Heart right ventricle (tissue), 16 donors: Measurements from ENCODE around the gene PLPPR1. TPM values are rescaled to one million over a fixed set of nuclear protein-coding genes. Genes with fewer than 3 reads are reported as not detected.
"Not testable (repeated sequence)": the region's sequence is repeated elsewhere in the genome, so short reads cannot be mapped to it uniquely, and the experiment has no call there.

Source experiments
- ATAC-seq, 8 donors: fragments of 200-7000 bp; cut with Tn5 transposase; one replicate each; pipeline ENCODE4 v1.9.1; 2020; ENCODE audit warnings: mild to moderate bottlenecking in 8 of 8, moderate library complexity in 8 of 8, moderate number of reproducible peaks in 1 of 8
- DNase-seq, 2 donors: peaks; one replicate each; pipeline ENCODE4 v3.0.0-alpha.2; 2020
- H3K27ac ChIP-seq, 10 donors: fragments of 200-600 bp; sonication (generic) in 2 of 10; one replicate each; pipeline versions ENCODE4 v1.5.0 to v1.8.0; 2020 to 2022; ENCODE audit warnings: mild to moderate bottlenecking in 3 of 10
- H3K27me3 ChIP-seq, 7 donors: fragments of 200-600 bp; one replicate each; pipeline ENCODE4 v1.8.0; 2021 to 2022; ENCODE audit warnings: mild to moderate bottlenecking in 2 of 7
- H3K36me3 ChIP-seq, 9 donors: fragments of 200-600 bp; sonication (generic) in 1 of 9; one replicate each; pipeline versions ENCODE4 v1.5.0 to v1.8.0; 2020 to 2022; ENCODE audit warnings: mild to moderate bottlenecking in 2 of 9
- H3K4me1 ChIP-seq, 9 donors: fragments of 200-600 bp; sonication (generic) in 1 of 9; one replicate each; pipeline versions ENCODE4 v1.5.0 to v1.8.0; 2020 to 2022; ENCODE audit warnings: mild to moderate bottlenecking in 4 of 9
- H3K4me3 ChIP-seq, 10 donors: fragments of 200-600 bp; sonication (generic) in 2 of 10; one replicate each; pipeline versions ENCODE4 v1.5.0 to v1.8.0; 2020 to 2022; ENCODE audit warnings: mild to moderate bottlenecking in 7 of 10, moderate library complexity in 2 of 10
- H3K9me3 ChIP-seq, 11 donors: fragments of 200-600 bp in 10 of 11; sonication (generic) in 2 of 11; one replicate each; pipeline versions ENCODE4 v1.5.0 to v1.8.0; 2013 to 2022; ENCODE audit warnings: mild to moderate bottlenecking in 2 of 11, control low read depth in 1 of 11, moderate library complexity in 1 of 11
- WGBS, 2 donors: extraction: QIAGEN DNeasy Blood & Tissue Kit; methylation state at CpG; one replicate each; pipeline ENCODE4 v1.1.7; 2013; ENCODE audit warnings: inconsistent platforms in 1 of 2; 5-methylcytosine and 5-hydroxymethylcytosine counted together
- intact Hi-C, 10 donors: fragments of 100-400 bp; cut with DNase I; formaldehyde crosslinking; loops; one replicate each; pipeline versions ENCODE4 v1.11.1 to v1.14.2; 2022
- polyA plus RNA-seq, 2 donors: library from polyadenylated mRNA; stranded (reverse); fragments of 200-250 nt; gene quantifications; one replicate each; pipeline ENCODE4 v1.2.3, GENCODE V29; 2013
- total RNA-seq, 10 donors: library from RNA; stranded (reverse); fragmentation: NEBNext Ultra II Directional in 3 of 10; extraction: Animal tissue kit (Norgen Biotek cat#: 25700) in 3 of 10; gene quantifications; one replicate each; pipeline versions ENCODE4 v1.2.1 to v1.2.4, GENCODE V29; 2021 to 2023
- TF ChIP-seq, protein P1 (sequence below), 9 donors: fragments of 200-600 bp; sonication (generic) in 2 of 9; IDR thresholded peaks; one replicate each; pipeline versions ENCODE4 v1.5.0 to v1.8.0; 2021 to 2022; ENCODE audit warnings: antibody characterized with exemption in 9 of 9, mild to moderate bottlenecking in 5 of 9, moderate library complexity in 1 of 9
- donor health status: Arrhythmogenic right ventricular cardiomyopathy.
- donor health status: ischemic (EF 13 %, LVEDD 7.1; RV severe dilation, severe dysfunction).
- donor health status: healthy with polysubstance abuse.
- donor health status: DM: no; HTN: yes; CAD: no.
- donor health status: DM: no; HTN: no; CAD: no.
- donor health status: ischemic (EF 25% LVEDD 6.9; RV normal size, moderate dysfunction).
- donor health status: ischemic (EF 25% LVEDD 5.7; RV mildly dilated, moderate dysfunction).
- donor health status: healthy.
- donor health status: DM: yes; HTN: yes; CAD: no.
- donor health status: Ischemic cardiomyopathy.
- donor health status: ischemic (EF 35%, LVEDD 5.7; RV mildly dilated, moderate dysfunction).
- donor health status: nonischemic (EF 11% LVEDD 7.7; RV severe dilation, severe dysfunction).
- donor health status: DM: yes; HTN: yes; CAD: no.
- donor health status: PGD.
- donor health status: ischemic (EF 29% LVEDD 5.4; RV normal size, mild dysfunction).
- donor health status: nonischemic (EF 23%, LVEDD 6.1; RV moderate dilation, normal function).

Gene PLPPR1
- total and polyA plus RNA-seq, 12 donors = not detected

DNA sequence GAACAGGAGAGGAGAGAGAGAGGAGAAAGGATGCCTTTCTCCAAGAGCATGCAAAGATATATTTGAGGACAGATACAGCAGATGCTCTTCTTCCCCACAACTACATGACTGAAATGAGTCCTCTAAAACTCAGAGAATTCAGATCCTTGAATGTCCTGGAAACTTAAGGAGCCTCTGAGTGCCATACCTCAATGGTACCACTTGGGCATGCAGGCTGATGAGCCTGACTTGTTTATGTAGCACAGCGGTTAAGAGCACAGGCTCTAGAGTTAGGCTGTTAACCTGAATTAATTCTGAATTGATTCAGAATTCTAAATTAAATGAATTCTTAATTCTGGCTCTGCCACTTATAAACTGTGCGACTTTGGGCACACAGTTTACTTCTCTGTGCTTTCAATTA, 5.7 kb downstream of the PLPPR1 start:
- Histone ChIP-seq H3K9me3 (no peaks in the 10 kb centered on the region), H3K27me3 (peaks cover 0 to 54% (median 18%) of the 10 kb centered on the region in 7 donors), H3K4me1 (peaks cover 0 to 4% (median under 1%) of the 10 kb centered on the region in 9 donors), H3K4me3 (no peak overlapping the region), H3K27ac (no peak overlapping the region), H3K36me3 (no peaks in the 10 kb centered on the region)
- DNase-seq (no peak), ATAC-seq (no peak)
- WGBS, 2 donors = 42 to 90% methylated on average over 2 of the region's 2 CpGs
- intact Hi-C loops = no loop called here
- TF ChIP-seq, protein P1, sequence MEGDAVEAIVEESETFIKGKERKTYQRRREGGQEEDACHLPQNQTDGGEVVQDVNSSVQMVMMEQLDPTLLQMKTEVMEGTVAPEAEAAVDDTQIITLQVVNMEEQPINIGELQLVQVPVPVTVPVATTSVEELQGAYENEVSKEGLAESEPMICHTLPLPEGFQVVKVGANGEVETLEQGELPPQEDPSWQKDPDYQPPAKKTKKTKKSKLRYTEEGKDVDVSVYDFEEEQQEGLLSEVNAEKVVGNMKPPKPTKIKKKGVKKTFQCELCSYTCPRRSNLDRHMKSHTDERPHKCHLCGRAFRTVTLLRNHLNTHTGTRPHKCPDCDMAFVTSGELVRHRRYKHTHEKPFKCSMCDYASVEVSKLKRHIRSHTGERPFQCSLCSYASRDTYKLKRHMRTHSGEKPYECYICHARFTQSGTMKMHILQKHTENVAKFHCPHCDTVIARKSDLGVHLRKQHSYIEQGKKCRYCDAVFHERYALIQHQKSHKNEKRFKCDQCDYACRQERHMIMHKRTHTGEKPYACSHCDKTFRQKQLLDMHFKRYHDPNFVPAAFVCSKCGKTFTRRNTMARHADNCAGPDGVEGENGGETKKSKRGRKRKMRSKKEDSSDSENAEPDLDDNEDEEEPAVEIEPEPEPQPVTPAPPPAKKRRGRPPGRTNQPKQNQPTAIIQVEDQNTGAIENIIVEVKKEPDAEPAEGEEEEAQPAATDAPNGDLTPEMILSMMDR (IDR thresholded peaks at IDR 0.05) = no peak

DNA sequence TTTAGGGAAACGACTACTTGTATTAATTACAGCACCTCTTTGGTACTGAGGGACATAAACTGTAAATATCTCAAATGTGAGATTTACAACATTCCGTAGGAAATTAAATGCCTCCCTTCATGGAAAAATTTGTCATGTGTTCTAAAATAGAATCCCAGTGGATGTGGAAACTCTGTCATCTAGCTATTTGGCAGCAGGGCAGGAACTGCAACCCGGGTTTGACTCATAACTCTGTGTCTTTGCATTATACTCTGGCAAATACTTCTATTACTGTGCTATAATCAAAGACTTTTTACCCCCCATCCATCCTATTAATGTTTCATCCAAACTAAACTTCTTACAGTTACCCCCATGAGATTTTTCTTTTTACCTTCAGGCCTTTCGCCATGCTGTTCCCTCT, 6.6 kb downstream of the PLPPR1 start:
- DNase-seq = no peak
- Histone ChIP-seq H3K4me1 (no peaks in the 10 kb centered on the region), H3K4me3 (no peak overlapping the region), H3K9me3 (no peaks in the 10 kb centered on the region), H3K36me3 (no peaks in the 10 kb centered on the region), H3K27ac (no peak overlapping the region), H3K27me3 (peaks cover 0 to 54% (median 9%) of the 10 kb centered on the region in 7 donors)
- ATAC-seq = no peak
- intact Hi-C loops = no loop called here
- TF ChIP-seq, protein P1 (IDR thresholded peaks at IDR 0.05) = no peak
- 60 to 73% methylated on average over 4 of the region's 4 CpGs for WGBS, 2 donors

DNA sequence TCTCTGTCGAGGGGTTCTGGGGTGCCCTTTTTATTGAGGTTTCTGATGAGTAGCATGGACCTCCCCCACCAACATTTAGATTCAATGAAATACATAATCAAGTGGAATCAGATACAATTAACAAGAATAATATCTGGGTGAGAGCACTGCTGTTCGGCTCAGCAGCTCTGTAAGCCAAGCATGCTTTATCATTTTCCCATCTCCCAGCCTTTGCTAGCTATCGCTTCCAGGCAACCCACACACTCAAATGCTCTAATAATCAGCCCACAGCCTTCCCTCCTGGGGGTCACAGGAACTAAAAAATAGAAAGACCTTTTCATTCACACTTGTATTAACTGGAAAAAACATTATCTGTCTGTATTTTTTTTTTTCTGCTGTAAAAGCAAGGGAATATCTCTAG, 8.9 kb downstream of the PLPPR1 start:
- ATAC-seq (no peak), DNase-seq (no peak)
- intact Hi-C loops = no loop called here
- Histone ChIP-seq H3K4me1 (no peaks in the 10 kb centered on the region), H3K36me3 (no peaks in the 10 kb centered on the region), H3K9me3 (no peaks in the 10 kb centered on the region), H3K27me3 (peaks cover 0 to 36% (median 0%) of the 10 kb centered on the region in 7 donors), H3K4me3 (no peak overlapping the region), H3K27ac (no peak overlapping the region)
- WGBS, 2 donors = 62 to 63% methylated on average over 3 of the region's 3 CpGs
- TF ChIP-seq, protein P1 (IDR thresholded peaks at IDR 0.05) = no peak

DNA sequence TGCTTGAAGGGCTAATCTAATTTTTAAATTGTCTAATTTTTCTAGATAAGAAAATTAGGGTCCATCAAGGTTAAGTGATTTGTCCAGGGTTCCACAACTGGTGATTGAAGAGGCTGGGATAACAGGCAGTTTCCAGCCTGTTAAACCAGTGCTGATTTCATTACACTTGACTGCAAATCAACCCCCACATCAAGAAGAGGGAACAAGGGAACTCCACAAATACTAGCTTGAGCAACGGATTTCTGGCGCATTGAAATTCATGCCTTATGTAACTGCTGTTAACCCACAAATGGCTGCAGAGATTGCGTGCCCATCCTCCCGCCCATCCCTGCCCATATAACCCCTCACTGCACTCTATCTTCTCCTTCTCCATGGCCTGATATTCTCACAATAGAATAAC, 10.0 kb downstream of the PLPPR1 start:
- H3K4me3 ChIP-seq = no peak overlapping the region
- H3K9me3 ChIP-seq = no peaks in the 10 kb centered on the region
- DNase-seq (no peak), ATAC-seq (no peak)
- TF ChIP-seq, protein P1 (IDR thresholded peaks at IDR 0.05) = no peak
- no peak overlapping the region for H3K27ac ChIP-seq
- H3K36me3 ChIP-seq = no peaks in the 10 kb centered on the region
- intact Hi-C loops = no loop called here
- peaks cover 0 to 36% (median 0%) of the 10 kb centered on the region in 7 donors for H3K27me3 ChIP-seq
- no peaks in the 10 kb centered on the region for H3K4me1 ChIP-seq
- WGBS, 2 donors = 74 to 82% methylated on average over 4 of the region's 4 CpGs

DNA sequence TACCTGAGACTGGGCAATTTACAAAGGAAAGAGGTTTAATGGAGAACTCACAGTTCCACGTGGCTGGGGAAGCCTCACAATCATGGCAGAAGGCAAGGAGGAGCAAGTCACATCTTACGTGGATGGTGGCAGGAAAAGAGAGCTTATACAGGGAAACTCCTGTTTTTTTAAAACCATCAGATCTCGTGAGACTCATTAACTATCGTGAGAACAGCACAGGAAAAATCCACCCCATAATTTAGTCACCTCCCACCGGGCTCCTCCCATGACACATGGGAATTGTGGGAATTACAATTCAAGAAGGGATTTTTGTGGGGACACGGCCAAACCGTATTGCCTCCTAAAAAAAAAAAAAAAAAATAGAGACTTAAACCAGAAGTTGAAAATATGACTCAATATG, 11.1 kb downstream of the PLPPR1 start:
- intact Hi-C loops, H3K4me3 ChIP-seq, H3K9me3 ChIP-seq, H3K36me3 ChIP-seq, H3K27ac ChIP-seq, H3K4me1 ChIP-seq, DNase-seq, ATAC-seq: not testable (repeated sequence)
- peaks cover 0 to 36% (median 0%) of the 10 kb centered on the region in 7 donors for H3K27me3 ChIP-seq
- WGBS, 2 donors = 58 to 67% methylated on average over 7 of the region's 7 CpGs
